NCI-H2029 treated with DMSO at 0.1 percent for 48 hours (cell line): ENCODE results near the gene CHEK2.
"Not testable (repeated sequence)": the region's sequence is repeated elsewhere in the genome, so short reads cannot be mapped to it uniquely, and the experiment has no call there.

Experiments
- DNase-seq: peaks from one replicate; lab custom pipeline; 2025; lab: John Stamatoyannopoulos, UW

Gene CHEK2

GRCh38 chr22:28682966-28683365, 58.7 kb downstream of the CHEK2 start:
- not testable (repeated sequence) for DNase-seq

GRCh38 chr22:28680813-28681490, 60.7 kb downstream of the CHEK2 start:
- not testable (repeated sequence) for DNase-seq

GRCh38 chr22:28679611-28680287, 61.9 kb downstream of the CHEK2 start, which contains the start of gene TTC28:
TTC28 (minus strand) TSS chr22:28679840; CDS start chr22:28679723, 117 bp downstream.
- not testable (repeated sequence) for DNase-seq

- not testable (repeated sequence) for DNase-seq
These were observed 62.6 kb downstream of the CHEK2 start for GRCh38 chr22:28678778-28679610.

- not testable (repeated sequence) for DNase-seq
These were observed 63.5 kb downstream of the CHEK2 start for GRCh38 chr22:28678170-28678569.

- no peak for DNase-seq
These were observed 67.5 kb downstream of the CHEK2 start for GRCh38 chr22:28674121-28674563.

- DNase-seq, result no peak
These were observed 70.9 kb downstream of the CHEK2 start for GRCh38 chr22:28670756-28671155.

- no peak for DNase-seq
These were observed 71.5 kb downstream of the CHEK2 start for GRCh38 chr22:28670161-28670560.

GRCh38 chr22:28669387-28669786, 72.2 kb downstream of the CHEK2 start:
- no peak for DNase-seq

- not testable (repeated sequence) for DNase-seq
These were observed 78.1 kb downstream of the CHEK2 start for GRCh38 chr22:28663569-28663942.

- DNase-seq, result no peak
These were observed 83.2 kb downstream of the CHEK2 start for GRCh38 chr22:28658448-28658847.

GRCh38 chr22:28656181-28656580, 85.4 kb downstream of the CHEK2 start:
- no peak for DNase-seq

GRCh38 chr22:28650463-28650862, 91.2 kb downstream of the CHEK2 start:
- no peak for DNase-seq

- no peak for DNase-seq
These were observed 92.8 kb downstream of the CHEK2 start for GRCh38 chr22:28648792-28649191.

- DNase-seq, result no peak
These were observed 94.4 kb downstream of the CHEK2 start for GRCh38 chr22:28647216-28647615.

- DNase-seq, result no peak
These were observed 102.3 kb downstream of the CHEK2 start for GRCh38 chr22:28639321-28639720.
